DLD1 (cell line): Measurements from ENCODE around the gene SLC45A2.

Experiments used
- in situ Hi-C: cut with HindIII; loops from 2 replicates; pipeline ENCODE4 v1.10.0; 2017; ENCODE audit warnings: low sequenced_read_pairs

Gene SLC45A2

DNA sequence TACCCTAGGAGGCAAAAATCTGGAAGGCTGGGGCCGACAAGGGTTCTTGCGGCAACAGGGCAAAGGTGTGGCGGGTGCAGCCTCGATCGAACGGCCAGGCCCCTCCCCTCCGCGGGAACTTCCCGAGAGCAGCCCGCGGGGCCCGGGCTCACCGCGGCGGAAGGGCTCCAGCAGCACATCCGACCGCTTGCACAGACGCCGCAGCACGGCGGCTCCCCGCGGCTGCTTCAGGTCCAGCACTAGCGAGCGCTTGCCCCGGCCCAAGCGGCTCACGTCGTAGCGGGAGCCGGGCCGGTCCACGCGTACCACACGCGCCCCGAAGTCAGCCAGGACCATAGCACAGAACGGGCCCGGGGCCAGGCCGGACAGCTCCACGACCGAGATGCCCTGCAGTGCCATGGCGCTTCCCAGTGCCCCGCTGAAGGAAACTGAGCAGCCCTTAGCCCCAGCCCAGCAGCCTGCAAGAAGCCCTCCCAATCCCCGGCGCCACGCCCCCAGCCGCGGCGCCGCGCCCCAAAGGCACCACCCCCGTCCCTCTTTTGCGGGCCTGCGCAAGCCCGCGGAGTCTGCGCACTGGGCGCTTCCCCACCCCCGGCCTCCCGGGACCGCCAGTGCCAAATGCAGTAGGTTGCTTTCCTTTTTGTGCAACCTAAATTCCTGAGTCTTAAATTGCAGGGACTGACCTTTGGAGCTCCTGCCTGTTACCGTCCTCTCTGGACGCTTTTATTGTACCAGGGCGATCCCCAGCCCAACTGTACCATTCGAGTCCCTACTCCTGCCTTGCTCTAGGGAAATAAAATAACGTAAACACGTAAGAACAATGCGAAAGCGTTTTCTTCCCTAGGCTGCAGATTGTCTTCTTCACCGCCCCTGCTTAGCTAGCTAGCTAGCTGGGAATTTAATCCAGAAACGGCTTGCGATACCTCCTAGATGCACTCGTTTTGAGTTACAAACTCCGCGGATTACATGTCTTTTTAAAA lies 23.4 kb upstream of the SLC45A2 start, which contains the start of gene AMACR:
Gene AMACR (minus strand): TSS at position 430 of the 980 bp plus-strand sequence. CDS start 31 bp downstream, at position 399.
- in situ Hi-C loops: no loop called here

GRCh38 chr5:34007201-34007620 lies 22.7 kb upstream of the SLC45A2 start:
- in situ Hi-C loops: no loop called here

- in situ Hi-C loops: no loop called here
These were observed 21.2 kb upstream of the SLC45A2 start for GRCh38 chr5:34005681-34006080.

- in situ Hi-C loops: no loop called here
These were observed 20.7 kb upstream of the SLC45A2 start for GRCh38 chr5:34005211-34005610.

DNA sequence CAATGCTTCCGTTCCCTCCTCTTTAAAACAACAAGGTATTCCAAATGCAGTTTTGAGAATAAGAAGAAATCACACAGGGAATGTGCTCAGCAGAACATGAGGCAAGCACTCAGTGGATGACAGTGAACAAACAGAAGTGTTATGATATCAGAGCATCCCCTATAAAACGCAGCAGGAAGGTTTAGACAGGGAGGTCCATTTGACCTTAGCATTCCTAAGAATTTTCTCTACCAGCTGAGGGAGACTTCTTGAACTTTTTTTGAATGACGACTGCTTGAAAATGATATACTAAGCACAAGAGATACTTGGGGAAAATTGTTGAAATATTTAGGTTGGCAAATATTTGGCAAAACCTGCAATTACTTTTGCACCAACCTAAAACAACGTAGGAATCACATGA lies 19.4 kb upstream of the SLC45A2 start:
- in situ Hi-C loops: no loop called here

- in situ Hi-C loops: no loop called here
These were observed 18.3 kb upstream of the SLC45A2 start for GRCh38 chr5:34002629-34003328.

DNA sequence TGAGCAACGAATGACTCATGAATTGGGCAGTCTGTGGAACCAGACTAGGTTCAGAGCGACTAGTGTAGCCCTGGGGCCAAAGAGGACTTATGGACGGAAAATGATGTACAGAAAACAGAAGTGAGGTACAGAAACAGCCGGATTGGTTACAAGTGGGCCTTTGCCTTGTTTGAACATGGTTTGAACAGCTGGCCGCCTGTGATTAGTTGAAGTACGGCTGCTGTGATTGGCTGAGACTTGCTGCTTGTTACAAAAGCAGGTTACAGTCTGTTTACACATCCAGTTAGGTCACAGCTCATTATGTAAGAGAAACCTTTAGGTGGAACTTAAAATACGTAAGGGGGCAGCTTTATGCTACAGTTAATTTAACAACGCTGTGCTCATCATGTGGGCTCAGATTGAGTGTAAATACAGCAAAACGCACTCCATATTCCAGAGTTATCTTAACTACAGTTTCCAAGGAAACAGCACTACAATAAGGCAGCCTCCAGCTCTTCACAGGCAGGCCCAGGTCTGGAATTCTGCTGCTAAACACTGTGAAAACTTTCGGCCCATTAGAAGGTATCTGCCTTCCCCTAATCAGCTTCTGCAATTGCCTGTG lies 16.8 kb upstream of the SLC45A2 start:
- in situ Hi-C loops: no loop called here

- in situ Hi-C loops: no loop called here
These were observed 15.5 kb upstream of the SLC45A2 start for GRCh38 chr5:33999978-34000377.

- in situ Hi-C loops: no loop called here
These were observed 13.0 kb upstream of the SLC45A2 start for GRCh38 chr5:33997331-33997983.

GRCh38 chr5:33995865-33996264 lies 11.4 kb upstream of the SLC45A2 start:
- in situ Hi-C loops: no loop called here

DNA sequence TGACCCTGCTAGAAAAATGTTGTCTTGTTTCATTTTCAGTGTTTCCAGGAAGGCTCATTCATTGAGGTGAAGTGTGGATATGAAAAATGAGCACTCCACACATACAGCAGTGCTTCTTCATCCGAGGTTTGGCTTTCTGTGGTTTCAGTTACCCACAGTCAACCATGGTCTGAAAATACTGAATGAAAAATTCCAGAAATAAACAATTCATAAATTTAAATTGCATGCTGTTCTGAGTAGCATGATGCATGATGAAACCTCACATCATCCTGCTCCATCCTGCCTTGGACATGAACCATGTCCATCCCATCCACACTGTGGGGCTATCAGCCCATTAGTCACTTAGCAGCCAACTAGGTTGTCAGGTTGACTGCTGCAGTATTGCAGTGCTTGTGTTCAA lies 10.4 kb upstream of the SLC45A2 start:
- in situ Hi-C loops: no loop called here

- in situ Hi-C loops: no loop called here
These were observed 8.4 kb upstream of the SLC45A2 start for GRCh38 chr5:33992864-33993263.

DNA sequence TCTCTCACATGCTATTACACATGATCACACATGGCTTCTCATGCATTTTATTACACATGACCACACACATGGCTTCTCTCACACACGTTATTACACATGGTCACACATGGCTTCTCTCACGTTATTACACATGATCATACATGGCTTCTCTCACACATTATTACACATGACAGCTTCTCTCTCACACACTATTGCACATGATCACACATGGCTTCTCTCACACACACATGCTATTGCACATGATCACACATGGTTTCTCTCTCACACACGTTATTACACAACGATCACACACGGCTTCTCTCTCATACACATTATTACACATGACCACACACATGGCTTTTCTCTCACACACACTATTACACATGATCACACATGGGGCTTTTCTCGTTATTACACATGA lies 954 bp upstream of the SLC45A2 start:
- in situ Hi-C loops: no loop called here

GRCh38 chr5:33984178-33984577 lies 315 bp downstream of the SLC45A2 start:
- in situ Hi-C loops: no loop called here

GRCh38 chr5:33981408-33982162 lies 2.9 kb downstream of the SLC45A2 start:
- in situ Hi-C loops: no loop called here

DNA sequence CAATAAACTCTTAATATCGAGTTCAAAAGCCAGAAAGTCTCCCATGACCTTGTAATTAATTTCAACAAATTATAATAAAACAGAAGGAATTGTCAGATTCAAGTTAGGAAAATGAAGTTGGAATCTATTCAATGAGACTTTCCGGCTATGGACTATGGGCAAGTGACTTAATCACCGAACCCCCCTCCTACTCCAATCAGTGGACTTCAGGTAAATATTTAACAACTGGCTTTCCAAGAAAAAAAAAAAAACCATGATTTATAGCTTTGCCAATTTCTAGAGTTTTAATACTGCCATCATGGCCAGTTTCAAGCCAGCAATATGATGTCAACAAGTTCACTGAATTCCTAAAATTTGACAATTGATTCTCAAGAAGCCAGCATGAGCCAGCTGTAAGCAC lies 4.5 kb downstream of the SLC45A2 start:
- in situ Hi-C loops: no loop called here

DNA sequence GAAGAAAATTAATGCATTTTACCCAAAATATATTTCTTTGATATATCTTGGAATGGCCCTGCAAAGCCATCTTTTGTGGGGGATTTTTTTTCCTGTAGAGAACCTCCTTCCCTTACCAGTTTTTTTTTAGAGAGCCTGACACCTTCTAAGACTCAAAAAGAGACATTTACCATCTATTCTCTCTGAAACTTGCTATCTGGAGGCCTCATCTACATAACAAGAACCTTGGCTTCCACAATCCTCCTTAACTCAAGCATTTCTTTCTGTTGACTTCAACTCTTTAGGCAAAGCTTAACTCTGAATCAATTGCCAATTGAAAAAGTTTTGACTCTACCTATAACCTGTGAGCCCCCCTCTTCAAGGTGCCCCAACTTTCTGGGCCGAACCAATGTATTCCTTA lies 6.2 kb downstream of the SLC45A2 start:
- in situ Hi-C loops: no loop called here

- in situ Hi-C loops: no loop called here
These were observed 8.2 kb downstream of the SLC45A2 start for GRCh38 chr5:33976307-33976706.

DNA sequence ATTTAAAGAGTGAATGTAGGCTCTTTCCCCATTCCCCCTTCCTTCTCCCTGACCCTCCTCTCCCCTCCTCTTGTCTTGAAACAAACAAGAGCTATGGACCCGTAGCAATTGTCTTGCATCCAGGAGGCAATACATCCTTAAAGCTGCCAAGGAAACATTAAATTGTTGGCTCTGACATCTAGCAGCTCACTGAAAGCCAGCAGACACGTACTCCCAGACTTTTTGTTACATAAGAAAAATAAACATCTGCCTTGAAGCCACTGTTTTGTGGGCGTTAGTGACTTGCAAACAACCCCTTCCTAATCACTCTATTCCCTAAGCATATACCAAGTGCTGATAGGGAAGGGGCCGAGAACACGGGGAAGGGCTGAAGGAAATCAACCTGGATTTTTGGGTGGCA lies 8.6 kb downstream of the SLC45A2 start:
- in situ Hi-C loops: no loop called here

DNA sequence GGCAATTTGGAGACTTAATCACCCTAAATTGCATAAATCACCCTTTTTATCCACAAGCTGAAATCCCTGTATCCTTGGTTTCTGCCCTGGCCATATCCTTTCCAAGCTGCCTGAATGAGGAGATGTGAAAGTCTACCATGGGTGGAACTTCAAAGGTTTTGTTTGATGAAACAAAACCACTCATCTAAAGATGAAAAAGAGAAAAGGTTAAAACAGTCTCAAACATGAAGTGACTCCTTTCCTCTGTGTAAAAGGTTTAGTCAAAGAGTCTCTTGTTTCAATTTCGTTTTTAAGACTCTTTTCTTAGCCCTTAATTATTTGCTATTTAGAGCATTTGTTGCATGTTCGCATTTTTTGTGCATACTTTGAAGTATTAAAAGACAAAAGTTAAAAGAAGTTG lies 11.2 kb downstream of the SLC45A2 start:
- in situ Hi-C loops: no loop called here
